Measurements from ENCODE around the gene POLL. TPM values are rescaled to one million over a fixed set of nuclear protein-coding genes. Genes with fewer than 3 reads are reported as not detected.

POLL gene
- total RNA-seq, 1 donor from 2014 or later, result 16.6 TPM

DNA sequence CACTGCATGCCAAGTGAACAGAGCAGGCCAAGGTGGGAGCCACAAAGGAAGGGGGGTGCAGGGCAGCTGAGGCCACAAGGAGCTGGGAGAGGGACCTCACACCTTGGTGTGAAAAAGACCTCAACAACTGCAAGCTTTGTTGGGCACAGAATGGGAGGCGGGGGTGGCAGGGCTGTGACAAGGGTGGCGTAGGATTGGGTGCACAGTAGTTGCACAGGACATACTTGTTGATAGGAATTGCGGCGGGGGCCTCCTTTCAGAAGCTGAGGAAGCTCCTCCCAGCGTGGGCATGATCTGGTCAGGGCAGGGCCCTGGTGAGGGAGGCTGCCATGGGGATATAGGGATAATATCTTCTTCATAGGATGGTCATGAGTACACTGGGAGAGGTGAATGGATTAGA lies 25.8 kb downstream of the POLL start:
- no peak for DNase-seq (ENCODE audit: low spot score)
- ATAC-seq, result no peak

DNA sequence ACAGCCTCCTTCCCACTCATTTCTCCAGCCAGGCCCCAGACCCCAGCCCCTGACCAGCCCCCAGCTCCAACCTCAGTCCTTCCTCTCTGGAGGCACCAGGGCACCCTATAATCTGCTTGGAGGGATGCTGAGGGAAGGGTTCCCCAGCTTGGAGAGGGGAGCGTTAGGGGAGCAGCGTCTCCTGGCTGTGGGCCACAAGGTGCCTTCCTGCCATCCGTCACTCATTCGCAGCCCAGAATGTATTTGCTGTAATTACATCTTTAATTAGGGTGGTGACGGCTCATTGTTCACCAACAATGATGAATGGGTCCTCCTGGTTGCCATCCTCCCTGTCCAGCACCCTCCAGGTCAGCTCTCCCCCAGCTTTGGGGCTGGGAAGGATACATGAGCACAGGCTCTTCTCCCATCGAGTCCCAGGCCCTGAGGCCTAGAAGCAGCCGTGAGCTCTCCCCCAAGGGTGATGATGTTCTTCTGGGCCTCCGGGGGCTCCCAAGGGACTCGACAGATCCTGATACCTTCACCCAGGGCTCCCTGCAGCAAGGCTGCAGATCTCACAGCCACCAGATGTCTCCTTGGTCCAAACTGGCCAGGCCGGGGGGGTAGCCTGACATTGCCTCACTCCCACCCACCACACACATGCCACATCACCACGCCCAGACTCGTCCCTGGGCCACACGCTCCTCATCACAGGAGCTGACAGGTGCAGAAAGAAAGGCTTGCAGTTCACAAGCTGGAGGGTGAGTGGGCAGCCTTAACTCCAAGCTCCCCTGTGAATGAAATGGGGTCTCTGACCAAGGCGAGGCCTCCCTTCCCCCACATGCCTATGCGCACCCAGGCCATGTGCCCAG lies 26.8 kb downstream of the POLL start:
- no peak for ATAC-seq
- no peak for DNase-seq (ENCODE audit: low spot score)

- ATAC-seq, result no peak
- DNase-seq (ENCODE audit: low spot score), result no peak
Measured at GRCh38 chr10:101560298-101561067, 27.6 kb downstream of the POLL start.

GRCh38 chr10:101559596-101560297 lies 28.3 kb downstream of the POLL start:
- no peak for ATAC-seq
- DNase-seq (ENCODE audit: low spot score), result no peak

DNA sequence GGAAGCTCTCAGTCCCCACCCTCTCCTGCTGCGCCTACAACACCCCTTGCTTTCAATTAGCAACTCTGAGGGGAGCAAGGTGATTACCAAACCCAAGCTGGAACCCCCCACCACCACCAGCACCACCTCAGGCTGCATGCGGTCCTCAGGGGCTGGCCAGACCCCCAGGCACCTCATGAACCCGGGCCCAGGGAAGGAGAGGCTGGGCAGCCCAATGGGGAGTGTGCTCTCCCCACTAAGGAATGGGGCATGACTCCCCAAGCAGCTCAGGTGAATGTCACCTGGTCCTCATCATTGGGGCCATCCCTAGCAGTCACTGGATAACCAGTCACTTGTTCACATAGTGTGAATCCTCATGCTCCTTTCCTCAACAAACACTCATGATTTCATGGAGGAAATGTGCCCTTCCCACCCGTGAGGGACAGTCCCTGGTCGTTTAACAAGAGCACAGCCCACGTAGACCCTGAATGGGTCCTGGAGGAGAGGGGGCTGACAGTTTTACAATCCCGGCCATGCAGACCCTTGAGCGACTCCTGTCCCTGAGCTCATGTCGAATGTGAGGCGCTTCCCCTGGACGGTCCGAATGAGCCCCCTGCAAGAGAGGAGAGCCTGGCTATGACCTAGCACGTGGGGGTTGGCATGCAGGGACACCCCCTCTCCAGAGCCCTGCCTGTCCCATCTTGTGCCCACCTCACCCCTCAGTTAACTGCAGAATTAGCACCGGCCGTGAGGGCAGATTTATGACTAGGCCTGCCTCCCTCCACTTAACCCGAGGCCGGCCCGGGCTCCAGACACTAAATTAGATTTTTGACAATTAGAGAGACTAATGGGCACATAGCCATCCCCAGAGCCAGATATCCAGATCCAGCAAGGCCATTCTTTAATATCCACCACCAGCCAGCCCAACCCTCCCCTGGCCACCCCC lies 29.1 kb downstream of the POLL start:
- ATAC-seq, result no peak
- no peak for DNase-seq (ENCODE audit: low spot score)

DNA sequence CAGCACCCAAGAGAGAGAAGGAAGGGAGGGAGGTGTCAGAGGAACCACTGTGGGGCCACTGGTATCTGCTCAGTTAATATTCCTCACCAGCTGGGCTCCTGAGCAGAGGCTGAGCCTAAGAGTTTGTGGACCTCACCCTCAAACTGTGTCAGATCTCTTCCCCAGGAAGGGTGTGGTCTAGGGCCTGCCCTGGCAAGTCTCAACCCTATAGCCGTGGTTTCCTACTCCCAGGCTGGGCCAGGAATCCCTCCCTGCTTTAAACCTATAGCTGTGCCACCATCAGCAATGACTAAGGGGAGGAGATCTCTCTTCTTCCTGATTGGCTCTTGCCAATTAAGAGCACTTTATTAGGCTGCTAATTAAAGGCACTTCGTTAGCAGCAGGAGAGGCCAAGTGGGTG lies 29.9 kb downstream of the POLL start:
- DNase-seq (ENCODE audit: low spot score) (no peak), ATAC-seq (peak; percentile 23)

- no peak for ATAC-seq
- DNase-seq (ENCODE audit: low spot score), result no peak
Measured at GRCh38 chr10:101557541-101557940, 30.5 kb downstream of the POLL start.

- ATAC-seq (no peak), DNase-seq (ENCODE audit: low spot score) (no peak)
Measured at GRCh38 chr10:101552442-101552841, 35.6 kb downstream of the POLL start.

DNA sequence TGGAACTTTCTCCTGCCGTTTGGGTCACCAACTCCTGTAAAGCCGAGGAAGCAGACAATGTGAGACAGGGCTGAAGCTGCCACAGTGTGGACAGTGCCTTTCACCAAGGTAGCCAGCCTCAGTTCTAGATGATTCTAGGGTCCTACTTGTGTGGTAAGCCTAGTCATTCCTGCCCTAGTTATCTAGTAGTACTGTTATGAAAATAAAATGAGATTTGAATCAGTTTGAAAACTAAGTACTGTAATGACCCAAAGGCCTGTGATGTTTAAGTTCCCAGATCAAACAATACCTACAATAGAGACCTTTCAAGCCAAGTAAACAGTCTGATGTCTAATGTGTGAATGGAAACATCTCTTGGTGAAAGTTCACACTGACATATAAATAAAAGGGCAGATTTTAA lies 37.1 kb downstream of the POLL start:
- DNase-seq (ENCODE audit: low spot score) (no peak), ATAC-seq (no peak)

GRCh38 chr10:101545898-101546297 lies 42.2 kb downstream of the POLL start:
- ATAC-seq, result no peak
- no peak for DNase-seq (ENCODE audit: low spot score)

DNA sequence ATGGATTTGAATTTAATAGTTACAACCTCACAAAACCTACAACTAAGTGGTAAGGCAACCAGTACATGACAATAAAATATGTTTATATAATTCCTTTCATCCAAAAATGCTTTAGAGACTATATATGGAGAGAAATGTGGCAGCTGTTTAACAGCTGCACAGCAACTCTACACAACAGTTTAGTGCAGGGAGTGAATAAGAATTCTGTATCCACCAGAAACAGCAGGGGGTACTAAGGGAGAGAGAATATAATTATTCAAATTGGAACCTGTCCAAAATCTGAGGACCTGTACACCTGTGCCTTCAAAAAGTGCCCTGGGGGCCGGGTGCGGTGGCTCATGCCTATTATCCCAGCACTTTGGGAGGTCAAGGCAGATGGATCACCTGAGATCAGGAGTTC lies 49.6 kb downstream of the POLL start:
- DNase-seq (ENCODE audit: low spot score), result no peak
- no peak for ATAC-seq

- ATAC-seq (peak; percentile 37), DNase-seq (ENCODE audit: low spot score) (no peak)
Measured at GRCh38 chr10:101536800-101537199, 51.3 kb downstream of the POLL start.

DNA sequence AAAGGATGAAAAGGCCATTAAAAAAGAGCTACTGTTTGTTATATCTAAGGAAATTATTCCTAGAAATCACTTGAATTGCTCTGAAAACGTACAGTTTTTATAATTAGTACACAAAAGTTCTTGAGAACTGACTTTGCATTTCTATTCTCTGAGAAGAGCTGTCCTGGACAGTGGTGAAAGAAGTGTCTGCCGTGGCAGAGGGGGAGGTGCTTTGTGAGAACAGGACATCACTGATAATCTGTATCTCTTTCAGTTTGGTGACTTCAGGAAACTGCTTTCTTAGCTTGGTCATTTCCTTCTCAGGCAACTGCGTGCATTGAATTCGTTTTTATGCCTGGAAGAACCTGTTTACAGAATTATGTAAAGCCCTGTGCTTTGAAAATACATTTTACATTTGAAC lies 52.1 kb downstream of the POLL start:
- ATAC-seq, result peak; percentile 39

DNA sequence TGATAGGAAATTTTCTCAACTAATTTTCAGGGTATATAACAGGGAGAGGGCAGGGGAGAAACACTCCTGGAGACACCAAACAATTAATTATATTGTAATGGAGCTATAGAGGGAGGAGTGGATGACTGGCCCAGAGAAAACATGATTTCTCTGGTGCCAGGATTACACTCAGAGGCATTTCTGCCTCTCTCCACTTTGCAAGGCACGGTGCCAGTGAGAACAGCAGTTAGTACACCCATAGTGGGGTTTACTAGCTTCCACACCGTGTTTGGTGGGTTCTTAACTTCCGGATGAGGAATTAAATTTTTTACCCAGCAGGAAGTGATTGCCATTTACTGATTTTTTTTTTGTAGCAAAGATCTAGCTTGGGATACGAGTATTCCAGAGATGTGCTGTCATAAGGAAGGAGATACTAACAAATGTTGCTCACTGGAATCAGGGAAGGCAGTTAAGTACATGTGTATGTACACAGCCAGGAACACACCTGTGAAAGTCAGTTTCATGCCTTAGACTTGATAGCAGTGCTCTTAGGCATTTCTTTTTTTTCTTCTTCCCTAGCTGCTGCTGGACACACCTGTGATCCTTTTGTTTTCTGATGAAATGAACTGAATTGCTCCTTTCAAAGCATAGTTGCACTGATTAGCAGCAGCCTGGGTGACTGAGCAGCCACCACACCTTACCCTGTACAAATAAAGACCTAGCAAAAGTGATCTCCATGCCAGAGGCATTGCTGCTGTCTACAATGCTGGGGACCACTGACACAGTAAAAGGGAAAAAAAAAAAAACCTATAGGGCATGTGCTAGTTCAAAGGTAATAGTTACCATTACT lies 58.1 kb downstream of the POLL start:
- DNase-seq (ENCODE audit: low spot score) (no peak), ATAC-seq (no peak)

More for the DNA sequence above, 52.1 kb downstream of the POLL start:
- no peak for DNase-seq (ENCODE audit: low spot score)

DNA sequence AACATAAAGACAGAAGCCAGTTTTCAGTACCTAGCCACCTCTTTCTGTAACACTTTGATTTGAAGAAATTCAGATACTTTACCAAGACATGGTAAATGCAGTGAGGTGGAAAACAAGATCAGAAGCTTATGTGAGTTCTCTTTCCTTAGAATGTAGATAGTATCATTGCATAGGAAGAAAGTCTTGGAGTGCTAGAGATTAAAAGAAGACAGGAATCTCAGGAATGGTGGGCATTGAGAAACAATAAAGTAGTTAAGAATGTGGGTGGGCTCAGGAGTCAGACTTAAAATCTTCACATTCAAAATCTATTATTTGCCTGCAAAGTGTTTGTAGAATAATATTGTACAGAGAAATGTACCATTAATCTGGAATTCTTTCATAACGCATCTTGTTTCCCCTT lies 58.9 kb downstream of the POLL start:
- ATAC-seq, result no peak

More for the DNA sequence above, 58.9 kb downstream of the POLL start:
- no peak for DNase-seq (ENCODE audit: low spot score)

Measured in left lobe of liver (tissue), 2 donors.